IMR-90 (cell line): Measurements from ENCODE around the gene INSR. TPM values are rescaled to one million over a fixed set of nuclear protein-coding genes. Genes with fewer than 3 reads are reported as not detected.

Experiments used
- ATAC-seq: fragments of 200-7000 bp; cut with Tn5 transposase; 2 replicates; pipeline ENCODE4 v1.9.1; 2020; ENCODE audit warnings: low read depth, mild to moderate bottlenecking, moderate library complexity
- BruUV-seq: library from RNA; stranded (reverse); fragments of 400-500 nt; replicated peaks from 2 replicates; lab custom pipeline; 2021; lab: Mats Ljungman, UMichigan
- CTCF ChIA-PET: fragments of 300-600 bp; formaldehyde crosslinking; extraction: SDS; loops from one replicate; lab custom pipeline; 2021; ENCODE audit warnings: antibody characterized with exemption; lab: Yijun Ruan, JAX
- POLR2A ChIA-PET: fragments of 300-600 bp; sonication (Branson Sonifier 250); formaldehyde crosslinking; loops from one replicate; lab custom pipeline; 2022; ENCODE audit warnings: antibody characterized with exemption; ENCODE audit not compliant: unreplicated experiment; lab: Charles Lee
- DNase-seq: peaks from one replicate; pipeline ENCODE4 v3.0.0; 2013
- H2AFZ ChIP-seq: replicated peaks from 2 replicates; pipeline ENCODE3; 2013; ENCODE audit warnings: low read length, mild to moderate bottlenecking; ENCODE audit not compliant: poor library complexity
- H2AK5ac ChIP-seq: 2 replicates; pipeline ENCODE4 v1.6.1; 2013; ENCODE audit warnings: low read depth, low read length, inconsistent platforms
- H2AK9ac ChIP-seq: replicated peaks from 2 replicates; pipeline ENCODE3; 2013; ENCODE audit warnings: mild to moderate bottlenecking, low read depth, low read length, moderate library complexity; ENCODE audit not compliant: poor library complexity
- H2BK120ac ChIP-seq: 2 replicates; pipeline ENCODE4 v1.6.1; 2013; ENCODE audit warnings: low read depth, low read length, inconsistent platforms
- H2BK15ac ChIP-seq: 3 replicates; pipeline ENCODE4 v1.6.1; 2013; ENCODE audit warnings: low read depth, low read length, inconsistent platforms
- H2BK20ac ChIP-seq: 2 replicates; pipeline ENCODE4 v1.6.1; 2013; ENCODE audit warnings: low read depth, mild to moderate bottlenecking, inconsistent platforms, low read length, moderate library complexity
- H2BK5ac ChIP-seq: 2 replicates; pipeline ENCODE4 v1.6.1; 2013; ENCODE audit warnings: mild to moderate bottlenecking, low read depth, low read length, inconsistent platforms; ENCODE audit not compliant: poor library complexity, severe bottlenecking
- H3K14ac ChIP-seq: replicated peaks from 2 replicates; pipeline ENCODE4 v1.6.1; 2013; ENCODE audit warnings: low read depth, low read length, inconsistent platforms
- H3K18ac ChIP-seq: 2 replicates; pipeline ENCODE4 v1.6.1; 2013; ENCODE audit warnings: low read depth, low read length, control low read depth
- H3K23ac ChIP-seq: 2 replicates; pipeline ENCODE4 v1.6.1; 2013; ENCODE audit warnings: low read depth, low read length, inconsistent platforms
- H3K27ac ChIP-seq: 2 replicates; pipeline ENCODE4 v1.5.1; 2013; ENCODE audit warnings: mild to moderate bottlenecking, control low read depth, low read length; ENCODE audit not compliant: insufficient read depth
- H3K27me3 ChIP-seq: 2 replicates; pipeline ENCODE4 v1.6.1; 2013; ENCODE audit warnings: low read length; ENCODE audit not compliant: control insufficient read depth, insufficient read depth
- H3K36me3 ChIP-seq: 2 replicates; pipeline ENCODE4 v1.6.1; 2013; ENCODE audit warnings: low read length, mixed read lengths; ENCODE audit not compliant: control insufficient read depth, insufficient read depth
- H3K4ac ChIP-seq: 2 replicates; pipeline ENCODE4 v1.6.1; 2013; ENCODE audit warnings: low read depth, low read length, inconsistent platforms
- H3K4me1 ChIP-seq: 2 replicates; pipeline ENCODE4 v1.6.1; 2013; ENCODE audit warnings: low read length, mixed read lengths; ENCODE audit not compliant: control insufficient read depth, insufficient read depth
- H3K4me2 ChIP-seq: 2 replicates; pipeline ENCODE4 v1.6.1; 2013; ENCODE audit warnings: low read depth, mild to moderate bottlenecking, control low read depth, low read length, moderate library complexity
- H3K4me3 ChIP-seq: 2 replicates; pipeline ENCODE4 v1.5.1; 2013; ENCODE audit warnings: low read depth, mild to moderate bottlenecking, control low read depth, low read length, moderate library complexity; ENCODE audit not compliant: insufficient read depth
- H3K56ac ChIP-seq: 2 replicates; pipeline ENCODE4 v1.6.1; 2013; ENCODE audit warnings: low read length, inconsistent platforms; ENCODE audit not compliant: insufficient read depth; ENCODE audit errors: extremely low read depth
- H3K79me1 ChIP-seq, 2 experiments: 2 replicates each; pipeline ENCODE4 v1.6.1; 2013; ENCODE audit warnings: low read length in 2 of 2, inconsistent platforms in 1 of 2, low read depth in 1 of 2
- H3K9ac ChIP-seq: 2 replicates; pipeline ENCODE4 v1.6.1; 2013; ENCODE audit warnings: low read depth, low read length, control low read depth
- H3K9me1 ChIP-seq: 2 replicates; pipeline ENCODE4 v1.6.1; 2013; ENCODE audit warnings: low read length, inconsistent platforms; ENCODE audit not compliant: insufficient read depth
- H3K9me3 ChIP-seq: 2 replicates; pipeline ENCODE4 v1.6.1; 2013; ENCODE audit warnings: low read length; ENCODE audit not compliant: control insufficient read depth, insufficient read depth
- H4K20me1 ChIP-seq: 2 replicates; pipeline ENCODE4 v1.6.1; 2013; ENCODE audit warnings: low read length, inconsistent platforms; ENCODE audit not compliant: insufficient read depth
- H4K5ac ChIP-seq: 2 replicates; pipeline ENCODE4 v1.6.1; 2013; ENCODE audit warnings: mild to moderate bottlenecking, low read depth, low read length, control low read depth
- H4K8ac ChIP-seq, 2 experiments: 2 replicates each; pipeline ENCODE4 v1.6.1; 2013; ENCODE audit warnings: low read depth in 2 of 2, low read length in 2 of 2, control low read depth in 1 of 2, inconsistent platforms in 1 of 2
- H4K91ac ChIP-seq: 2 replicates; pipeline ENCODE4 v1.6.1; 2013; ENCODE audit warnings: low read depth, low read length, inconsistent platforms; ENCODE audit not compliant: insufficient read depth
- CEBPB ChIP-seq: IDR thresholded peaks from 2 replicates; pipeline ENCODE4 v1.6.1; 2012; ENCODE audit warnings: low read depth, low read length, improper control_type of control experiment
- RFX5 ChIP-seq: IDR thresholded peaks from 2 replicates; pipeline ENCODE4 v1.8.0; 2012; ENCODE audit warnings: low read depth, mild to moderate bottlenecking, low read length, moderate library complexity
- WGBS, 2 experiments: methylation state at CpG; one replicate each; pipeline versions ENCODE4 v1.1.5 to v1.1.7; 2013; ENCODE audit warnings: missing lambda C conversion rate in 2 of 2; ENCODE audit not compliant: insufficient read length in 1 of 2; ENCODE audit errors: extremely low coverage in 2 of 2; 5-methylcytosine and 5-hydroxymethylcytosine counted together
- dilution Hi-C: fragments of 300-500 bp; cut with HindIII; formaldehyde crosslinking; loops from one replicate; pipeline ENCODE4 v1.14.3; 2018; ENCODE audit warnings: low sequenced_read_pairs; ENCODE audit not compliant: unreplicated experiment
- in situ Hi-C: fragments of 300-500 bp; cut with MboI; formaldehyde crosslinking; loops from 3 replicates; pipeline ENCODE4 v1.14.3; 2019; ENCODE audit warnings: low sequenced_read_pairs, inconsistent platforms, mixed read lengths
- intact Hi-C: fragments of 100-400 bp; cut with micrococcal nuclease; formaldehyde crosslinking; loops from 2 replicates; pipeline ENCODE4 v1.10.0; 2022
- polyA plus RNA-seq, 3 experiments: library from polyadenylated mRNA; depleted of rRNA; stranded (reverse); fragments of >200 nt; gene quantifications; 2 replicates each; pipeline ENCODE4 v1.2.3, GENCODE V29; 2012; ENCODE audit warnings: low replicate concordance in 1 of 3
- total RNA-seq: library from RNA; depleted of rRNA; stranded (reverse); fragments of >200 nt; gene quantifications from 2 replicates; pipeline ENCODE4 v1.2.3, GENCODE V29; 2012
- TF ChIP-seq, protein P1 (sequence below): conservative IDR thresholded peaks from 2 replicates; pipeline ENCODE4 v1.5.1; 2012; ENCODE audit warnings: mild to moderate bottlenecking, low read depth, low read length, improper control_type of control experiment
- TF ChIP-seq, protein P2 (sequence below): fragments of 150-350 bp; IDR thresholded peaks from 2 replicates; pipeline ENCODE4 v1.6.1; 2017; ENCODE audit warnings: mild to moderate bottlenecking, antibody characterized with exemption, low read length, low read depth

Gene INSR
- total and polyA plus RNA-seq, 2 of the 4 experiments (the other 2 are of a cell fraction): 2.8 to 7.9 TPM

DNA sequence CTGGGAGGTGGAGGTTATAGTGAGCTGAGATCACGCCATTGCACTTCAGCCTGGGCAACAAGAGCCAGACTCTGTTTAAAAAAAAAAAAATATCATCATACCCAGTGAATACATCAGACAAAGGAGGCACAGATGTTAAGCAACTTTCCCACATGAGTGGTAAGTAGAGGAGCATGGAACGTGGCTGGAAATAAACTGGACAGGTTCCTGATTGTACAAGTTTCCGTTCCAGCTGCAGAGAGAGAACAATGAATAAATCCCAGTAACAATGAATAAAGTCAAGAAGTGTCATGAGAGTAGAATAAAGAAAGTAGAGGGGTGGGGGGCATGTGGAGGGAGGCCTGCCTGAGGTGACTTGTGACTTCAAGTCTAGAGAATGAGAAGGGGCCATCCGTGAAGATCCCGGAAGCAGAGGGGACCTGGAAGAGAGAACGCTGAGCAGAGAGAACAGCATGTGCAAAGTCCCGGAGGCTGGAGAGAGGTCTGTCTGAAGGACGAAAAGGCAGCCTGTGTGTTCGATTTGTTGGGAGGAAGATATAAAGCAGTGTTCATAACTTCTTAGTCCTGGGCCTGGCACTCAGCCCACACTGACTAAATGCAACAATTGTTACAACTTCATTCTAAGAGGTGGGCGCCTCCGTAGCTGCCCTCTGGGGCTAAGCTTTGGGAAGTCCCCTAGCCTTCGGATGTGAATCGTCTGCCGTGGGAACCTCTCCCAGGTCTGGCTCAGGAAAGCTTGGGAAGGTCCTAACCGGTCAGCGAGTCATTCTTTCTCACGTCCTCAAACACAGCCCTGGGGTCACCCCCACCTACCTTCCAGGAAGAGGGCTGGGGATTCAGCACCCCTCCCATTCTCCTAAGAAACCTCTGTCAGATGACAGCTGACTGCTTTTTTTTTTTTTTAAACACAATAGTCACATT is 39.2 kb upstream of the INSR start:
- H2BK15ac ChIP-seq: no peak overlapping the region
- H4K20me1 ChIP-seq: no peaks in the 10 kb centered on the region
- 48% methylated on average over 4 of the region's 17 CpGs; no CpG with 5 or more reads in 1 of the 2 experiments for WGBS, 2 experiments
- no peaks in the 10 kb centered on the region for H3K36me3 ChIP-seq
- in situ Hi-C loops (no loop called here), intact Hi-C loops (no loop called here), dilution Hi-C loops (no loop called here)
- H3K9me1 ChIP-seq: no peaks in the 10 kb centered on the region
- H3K23ac ChIP-seq: no peak overlapping the region
- no peak overlapping the region for H2BK5ac ChIP-seq
- H3K27me3 ChIP-seq: peaks cover 3% of the 10 kb centered on the region; the same call in 1 of the 2 replicates
- no peaks in the 10 kb centered on the region for H3K4me1 ChIP-seq
- no peak overlapping the region for H2AK9ac ChIP-seq
- ATAC-seq (no peak), DNase-seq (no peak)
- no peak overlapping the region for H4K91ac ChIP-seq
- H3K14ac ChIP-seq: no peak overlapping the region
- no peak overlapping the region for H3K4ac ChIP-seq
- no peak overlapping the region for H3K4me2 ChIP-seq
- no peak for TF ChIP-seq RFX5
- no peak for TF ChIP-seq CEBPB
- TF ChIP-seq, protein P1, sequence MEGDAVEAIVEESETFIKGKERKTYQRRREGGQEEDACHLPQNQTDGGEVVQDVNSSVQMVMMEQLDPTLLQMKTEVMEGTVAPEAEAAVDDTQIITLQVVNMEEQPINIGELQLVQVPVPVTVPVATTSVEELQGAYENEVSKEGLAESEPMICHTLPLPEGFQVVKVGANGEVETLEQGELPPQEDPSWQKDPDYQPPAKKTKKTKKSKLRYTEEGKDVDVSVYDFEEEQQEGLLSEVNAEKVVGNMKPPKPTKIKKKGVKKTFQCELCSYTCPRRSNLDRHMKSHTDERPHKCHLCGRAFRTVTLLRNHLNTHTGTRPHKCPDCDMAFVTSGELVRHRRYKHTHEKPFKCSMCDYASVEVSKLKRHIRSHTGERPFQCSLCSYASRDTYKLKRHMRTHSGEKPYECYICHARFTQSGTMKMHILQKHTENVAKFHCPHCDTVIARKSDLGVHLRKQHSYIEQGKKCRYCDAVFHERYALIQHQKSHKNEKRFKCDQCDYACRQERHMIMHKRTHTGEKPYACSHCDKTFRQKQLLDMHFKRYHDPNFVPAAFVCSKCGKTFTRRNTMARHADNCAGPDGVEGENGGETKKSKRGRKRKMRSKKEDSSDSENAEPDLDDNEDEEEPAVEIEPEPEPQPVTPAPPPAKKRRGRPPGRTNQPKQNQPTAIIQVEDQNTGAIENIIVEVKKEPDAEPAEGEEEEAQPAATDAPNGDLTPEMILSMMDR: no peak
- TF ChIP-seq, protein P2, sequence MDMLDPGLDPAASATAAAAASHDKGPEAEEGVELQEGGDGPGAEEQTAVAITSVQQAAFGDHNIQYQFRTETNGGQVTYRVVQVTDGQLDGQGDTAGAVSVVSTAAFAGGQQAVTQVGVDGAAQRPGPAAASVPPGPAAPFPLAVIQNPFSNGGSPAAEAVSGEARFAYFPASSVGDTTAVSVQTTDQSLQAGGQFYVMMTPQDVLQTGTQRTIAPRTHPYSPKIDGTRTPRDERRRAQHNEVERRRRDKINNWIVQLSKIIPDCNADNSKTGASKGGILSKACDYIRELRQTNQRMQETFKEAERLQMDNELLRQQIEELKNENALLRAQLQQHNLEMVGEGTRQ: no peak
- H3K9me3 ChIP-seq: no peaks in the 10 kb centered on the region
- ChIA-PET POLR2A (no interaction called here), CTCF (no interaction called here)
- no peak overlapping the region for H4K5ac ChIP-seq
- H3K4me3 ChIP-seq: no peak overlapping the region
- H3K56ac ChIP-seq: no peak overlapping the region
- no peaks in the 10 kb centered on the region for H3K79me1 ChIP-seq
- H3K27ac ChIP-seq: no peak overlapping the region
- BruUV-seq: no TSS peak
- no peak overlapping the region for H4K8ac ChIP-seq
- no peak overlapping the region for H2BK120ac ChIP-seq
- no peak overlapping the region for H3K9ac ChIP-seq
- H2AFZ ChIP-seq: no peak overlapping the region
- H3K18ac ChIP-seq: no peak overlapping the region
- H2AK5ac ChIP-seq: no peak overlapping the region
- no peak overlapping the region for H2BK20ac ChIP-seq
